Measurements from ENCODE around the gene CPNE5.

GRCh38 chr6:36757206-36757605 lies 82.0 kb downstream of the CPNE5 start:
- no peak for TF ChIP-seq HDAC2 (IDR thresholded peaks at IDR 0.05)
- no peak for TF ChIP-seq CTCF (IDR thresholded peaks at IDR 0.05)
- TF ChIP-seq PHF8 (IDR thresholded peaks at IDR 0.05; ENCODE audit: borderline replicate concordance, low read depth) = no peak
- TF ChIP-seq REST (IDR thresholded peaks at IDR 0.05) = no peak
- no peak for TF ChIP-seq MAX (IDR thresholded peaks at IDR 0.05)
- no peak for TF ChIP-seq POLR2A (IDR thresholded peaks at IDR 0.05; ENCODE audit: low read length)
